ENCODE measurements around the gene LOXL1. TPM values are rescaled to one million over a fixed set of nuclear protein-coding genes. Genes with fewer than 3 reads are reported as not detected.

LOXL1 gene
- total and polyA plus RNA-seq, 2 of the 13 experiments (the other 11 are each of a cell fraction or from before 2014, with no cell fraction given), result 0.51 to 1.3 TPM

DNA sequence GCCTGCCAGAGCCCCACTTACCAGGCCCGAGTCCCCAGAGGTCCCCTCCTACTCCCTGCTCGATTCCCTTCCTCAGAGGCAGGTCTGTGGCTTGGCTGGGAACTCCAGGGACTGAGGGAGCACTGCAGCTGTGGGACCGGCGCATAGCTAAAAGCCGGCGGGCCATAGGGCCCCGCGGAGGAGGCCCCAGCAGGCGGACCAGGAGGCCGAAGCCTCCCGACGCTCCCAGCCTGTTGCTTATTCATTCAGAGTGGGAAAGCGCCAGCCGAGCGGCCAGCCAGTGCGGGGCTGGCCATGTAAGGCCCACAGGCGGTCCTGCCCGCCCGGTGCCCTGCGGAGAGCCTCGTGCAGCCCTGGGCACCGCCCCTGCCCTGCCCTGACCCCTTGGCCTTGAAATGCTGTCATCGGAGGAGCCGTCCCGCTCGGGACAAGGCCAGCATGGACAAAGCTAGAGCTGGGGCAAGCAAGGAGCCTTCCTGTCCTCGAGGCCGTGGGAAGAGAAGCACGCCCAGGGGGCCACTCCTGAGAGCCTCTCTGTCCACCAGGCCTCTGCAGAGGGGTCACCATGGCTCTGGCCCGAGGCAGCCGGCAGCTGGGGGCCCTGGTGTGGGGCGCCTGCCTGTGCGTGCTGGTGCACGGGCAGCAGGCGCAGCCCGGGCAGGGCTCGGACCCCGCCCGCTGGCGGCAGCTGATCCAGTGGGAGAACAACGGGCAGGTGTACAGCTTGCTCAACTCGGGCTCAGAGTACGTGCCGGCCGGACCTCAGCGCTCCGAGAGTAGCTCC lies at the start of gene LOXL1 (continued):
- TF ChIP-seq, protein P1, sequence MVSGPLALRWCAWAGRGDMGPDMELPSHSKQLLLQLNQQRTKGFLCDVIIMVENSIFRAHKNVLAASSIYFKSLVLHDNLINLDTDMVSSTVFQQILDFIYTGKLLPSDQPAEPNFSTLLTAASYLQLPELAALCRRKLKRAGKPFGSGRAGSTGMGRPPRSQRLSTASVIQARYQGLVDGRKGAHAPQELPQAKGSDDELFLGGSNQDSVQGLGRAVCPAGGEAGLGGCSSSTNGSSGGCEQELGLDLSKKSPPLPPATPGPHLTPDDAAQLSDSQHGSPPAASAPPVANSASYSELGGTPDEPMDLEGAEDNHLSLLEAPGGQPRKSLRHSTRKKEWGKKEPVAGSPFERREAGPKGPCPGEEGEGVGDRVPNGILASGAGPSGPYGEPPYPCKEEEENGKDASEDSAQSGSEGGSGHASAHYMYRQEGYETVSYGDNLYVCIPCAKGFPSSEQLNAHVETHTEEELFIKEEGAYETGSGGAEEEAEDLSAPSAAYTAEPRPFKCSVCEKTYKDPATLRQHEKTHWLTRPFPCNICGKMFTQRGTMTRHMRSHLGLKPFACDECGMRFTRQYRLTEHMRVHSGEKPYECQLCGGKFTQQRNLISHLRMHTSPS (CRISPR knock-in tag; IDR thresholded peaks at IDR 0.05; ENCODE audit: low read depth), result 0 out of 2 replicates have a peak, but pooled peaks have one; percentile 33
- TF ChIP-seq ELF1 (CRISPR knock-in tag; IDR thresholded peaks at IDR 0.05), result no peak
- no peak for TF ChIP-seq ZNF788 (CRISPR knock-in tag; IDR thresholded peaks at IDR 0.05; ENCODE audit: borderline replicate concordance)
- TF ChIP-seq PTBP1 (IDR thresholded peaks at IDR 0.05; ENCODE audit: low read depth, low read length, poor library complexity, severe bottlenecking), result no peak
- TF ChIP-seq, protein P2, sequence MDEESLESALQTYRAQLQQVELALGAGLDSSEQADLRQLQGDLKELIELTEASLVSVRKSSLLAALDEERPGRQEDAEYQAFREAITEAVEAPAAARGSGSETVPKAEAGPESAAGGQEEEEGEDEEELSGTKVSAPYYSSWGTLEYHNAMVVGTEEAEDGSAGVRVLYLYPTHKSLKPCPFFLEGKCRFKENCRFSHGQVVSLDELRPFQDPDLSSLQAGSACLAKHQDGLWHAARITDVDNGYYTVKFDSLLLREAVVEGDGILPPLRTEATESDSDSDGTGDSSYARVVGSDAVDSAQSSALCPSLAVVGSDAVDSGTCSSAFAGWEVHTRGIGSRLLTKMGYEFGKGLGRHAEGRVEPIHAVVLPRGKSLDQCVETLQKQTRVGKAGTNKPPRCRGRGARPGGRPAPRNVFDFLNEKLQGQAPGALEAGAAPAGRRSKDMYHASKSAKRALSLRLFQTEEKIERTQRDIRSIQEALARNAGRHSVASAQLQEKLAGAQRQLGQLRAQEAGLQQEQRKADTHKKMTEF (CRISPR knock-in tag; IDR thresholded peaks at IDR 0.05), result 0 out of 2 replicates have a peak, but pooled peaks have one; percentile 13
- TF ChIP-seq, protein P3, sequence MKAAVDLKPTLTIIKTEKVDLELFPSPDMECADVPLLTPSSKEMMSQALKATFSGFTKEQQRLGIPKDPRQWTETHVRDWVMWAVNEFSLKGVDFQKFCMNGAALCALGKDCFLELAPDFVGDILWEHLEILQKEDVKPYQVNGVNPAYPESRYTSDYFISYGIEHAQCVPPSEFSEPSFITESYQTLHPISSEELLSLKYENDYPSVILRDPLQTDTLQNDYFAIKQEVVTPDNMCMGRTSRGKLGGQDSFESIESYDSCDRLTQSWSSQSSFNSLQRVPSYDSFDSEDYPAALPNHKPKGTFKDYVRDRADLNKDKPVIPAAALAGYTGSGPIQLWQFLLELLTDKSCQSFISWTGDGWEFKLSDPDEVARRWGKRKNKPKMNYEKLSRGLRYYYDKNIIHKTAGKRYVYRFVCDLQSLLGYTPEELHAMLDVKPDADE (CRISPR knock-in tag; IDR thresholded peaks at IDR 0.05), result no peak
- TF ChIP-seq, protein P4, sequence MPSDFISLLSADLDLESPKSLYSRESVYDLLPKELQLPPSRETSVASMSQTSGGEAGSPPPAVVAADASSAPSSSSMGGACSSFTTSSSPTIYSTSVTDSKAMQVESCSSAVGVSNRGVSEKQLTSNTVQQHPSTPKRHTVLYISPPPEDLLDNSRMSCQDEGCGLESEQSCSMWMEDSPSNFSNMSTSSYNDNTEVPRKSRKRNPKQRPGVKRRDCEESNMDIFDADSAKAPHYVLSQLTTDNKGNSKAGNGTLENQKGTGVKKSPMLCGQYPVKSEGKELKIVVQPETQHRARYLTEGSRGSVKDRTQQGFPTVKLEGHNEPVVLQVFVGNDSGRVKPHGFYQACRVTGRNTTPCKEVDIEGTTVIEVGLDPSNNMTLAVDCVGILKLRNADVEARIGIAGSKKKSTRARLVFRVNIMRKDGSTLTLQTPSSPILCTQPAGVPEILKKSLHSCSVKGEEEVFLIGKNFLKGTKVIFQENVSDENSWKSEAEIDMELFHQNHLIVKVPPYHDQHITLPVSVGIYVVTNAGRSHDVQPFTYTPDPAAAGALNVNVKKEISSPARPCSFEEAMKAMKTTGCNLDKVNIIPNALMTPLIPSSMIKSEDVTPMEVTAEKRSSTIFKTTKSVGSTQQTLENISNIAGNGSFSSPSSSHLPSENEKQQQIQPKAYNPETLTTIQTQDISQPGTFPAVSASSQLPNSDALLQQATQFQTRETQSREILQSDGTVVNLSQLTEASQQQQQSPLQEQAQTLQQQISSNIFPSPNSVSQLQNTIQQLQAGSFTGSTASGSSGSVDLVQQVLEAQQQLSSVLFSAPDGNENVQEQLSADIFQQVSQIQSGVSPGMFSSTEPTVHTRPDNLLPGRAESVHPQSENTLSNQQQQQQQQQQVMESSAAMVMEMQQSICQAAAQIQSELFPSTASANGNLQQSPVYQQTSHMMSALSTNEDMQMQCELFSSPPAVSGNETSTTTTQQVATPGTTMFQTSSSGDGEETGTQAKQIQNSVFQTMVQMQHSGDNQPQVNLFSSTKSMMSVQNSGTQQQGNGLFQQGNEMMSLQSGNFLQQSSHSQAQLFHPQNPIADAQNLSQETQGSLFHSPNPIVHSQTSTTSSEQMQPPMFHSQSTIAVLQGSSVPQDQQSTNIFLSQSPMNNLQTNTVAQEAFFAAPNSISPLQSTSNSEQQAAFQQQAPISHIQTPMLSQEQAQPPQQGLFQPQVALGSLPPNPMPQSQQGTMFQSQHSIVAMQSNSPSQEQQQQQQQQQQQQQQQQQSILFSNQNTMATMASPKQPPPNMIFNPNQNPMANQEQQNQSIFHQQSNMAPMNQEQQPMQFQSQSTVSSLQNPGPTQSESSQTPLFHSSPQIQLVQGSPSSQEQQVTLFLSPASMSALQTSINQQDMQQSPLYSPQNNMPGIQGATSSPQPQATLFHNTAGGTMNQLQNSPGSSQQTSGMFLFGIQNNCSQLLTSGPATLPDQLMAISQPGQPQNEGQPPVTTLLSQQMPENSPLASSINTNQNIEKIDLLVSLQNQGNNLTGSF (CRISPR knock-in tag; IDR thresholded peaks at IDR 0.05), result no peak
- TF ChIP-seq, protein P5, sequence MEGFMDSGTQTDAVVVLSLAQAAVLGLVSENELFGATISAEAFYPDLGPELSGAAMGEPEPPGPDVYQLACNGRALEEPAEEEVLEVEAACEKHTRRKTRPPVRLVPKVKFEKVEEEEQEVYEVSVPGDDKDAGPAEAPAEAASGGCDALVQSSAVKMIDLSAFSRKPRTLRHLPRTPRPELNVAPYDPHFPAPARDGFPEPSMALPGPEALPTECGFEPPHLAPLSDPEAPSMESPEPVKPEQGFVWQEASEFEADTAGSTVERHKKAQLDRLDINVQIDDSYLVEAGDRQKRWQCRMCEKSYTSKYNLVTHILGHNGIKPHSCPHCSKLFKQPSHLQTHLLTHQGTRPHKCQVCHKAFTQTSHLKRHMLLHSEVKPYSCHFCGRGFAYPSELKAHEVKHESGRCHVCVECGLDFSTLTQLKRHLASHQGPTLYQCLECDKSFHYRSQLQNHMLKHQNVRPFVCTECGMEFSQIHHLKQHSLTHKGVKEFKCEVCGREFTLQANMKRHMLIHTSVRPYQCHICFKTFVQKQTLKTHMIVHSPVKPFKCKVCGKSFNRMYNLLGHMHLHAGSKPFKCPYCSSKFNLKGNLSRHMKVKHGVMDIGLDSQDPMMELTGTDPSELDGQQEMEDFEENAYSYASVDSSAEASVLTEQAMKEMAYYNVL (CRISPR knock-in tag; IDR thresholded peaks at IDR 0.05; ENCODE audit: borderline replicate concordance), result no peak
- 0 out of 2 replicates have a peak, but pooled peaks have one; percentile 25 for TF ChIP-seq ZNF607 (CRISPR knock-in tag; IDR thresholded peaks at IDR 0.05; ENCODE audit: borderline replicate concordance)
- TF ChIP-seq CAMTA2 (CRISPR knock-in tag; IDR thresholded peaks at IDR 0.05; ENCODE audit: borderline replicate concordance), result no peak
- TF ChIP-seq SPEN (CRISPR knock-in tag; IDR thresholded peaks at IDR 0.05; ENCODE audit: low read depth), result no peak
- no peak for TF ChIP-seq HDAC6 (IDR thresholded peaks at IDR 0.05; ENCODE audit: low read depth, low read length)
- TF ChIP-seq, protein P6, sequence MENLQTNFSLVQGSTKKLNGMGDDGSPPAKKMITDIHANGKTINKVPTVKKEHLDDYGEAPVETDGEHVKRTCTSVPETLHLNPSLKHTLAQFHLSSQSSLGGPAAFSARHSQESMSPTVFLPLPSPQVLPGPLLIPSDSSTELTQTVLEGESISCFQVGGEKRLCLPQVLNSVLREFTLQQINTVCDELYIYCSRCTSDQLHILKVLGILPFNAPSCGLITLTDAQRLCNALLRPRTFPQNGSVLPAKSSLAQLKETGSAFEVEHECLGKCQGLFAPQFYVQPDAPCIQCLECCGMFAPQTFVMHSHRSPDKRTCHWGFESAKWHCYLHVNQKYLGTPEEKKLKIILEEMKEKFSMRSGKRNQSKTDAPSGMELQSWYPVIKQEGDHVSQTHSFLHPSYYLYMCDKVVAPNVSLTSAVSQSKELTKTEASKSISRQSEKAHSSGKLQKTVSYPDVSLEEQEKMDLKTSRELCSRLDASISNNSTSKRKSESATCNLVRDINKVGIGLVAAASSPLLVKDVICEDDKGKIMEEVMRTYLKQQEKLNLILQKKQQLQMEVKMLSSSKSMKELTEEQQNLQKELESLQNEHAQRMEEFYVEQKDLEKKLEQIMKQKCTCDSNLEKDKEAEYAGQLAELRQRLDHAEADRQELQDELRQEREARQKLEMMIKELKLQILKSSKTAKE (CRISPR knock-in tag; IDR thresholded peaks at IDR 0.05; ENCODE audit: borderline replicate concordance), result no peak
